ENCODE results near the gene TFAP2A.

Gene TFAP2A

DNA sequence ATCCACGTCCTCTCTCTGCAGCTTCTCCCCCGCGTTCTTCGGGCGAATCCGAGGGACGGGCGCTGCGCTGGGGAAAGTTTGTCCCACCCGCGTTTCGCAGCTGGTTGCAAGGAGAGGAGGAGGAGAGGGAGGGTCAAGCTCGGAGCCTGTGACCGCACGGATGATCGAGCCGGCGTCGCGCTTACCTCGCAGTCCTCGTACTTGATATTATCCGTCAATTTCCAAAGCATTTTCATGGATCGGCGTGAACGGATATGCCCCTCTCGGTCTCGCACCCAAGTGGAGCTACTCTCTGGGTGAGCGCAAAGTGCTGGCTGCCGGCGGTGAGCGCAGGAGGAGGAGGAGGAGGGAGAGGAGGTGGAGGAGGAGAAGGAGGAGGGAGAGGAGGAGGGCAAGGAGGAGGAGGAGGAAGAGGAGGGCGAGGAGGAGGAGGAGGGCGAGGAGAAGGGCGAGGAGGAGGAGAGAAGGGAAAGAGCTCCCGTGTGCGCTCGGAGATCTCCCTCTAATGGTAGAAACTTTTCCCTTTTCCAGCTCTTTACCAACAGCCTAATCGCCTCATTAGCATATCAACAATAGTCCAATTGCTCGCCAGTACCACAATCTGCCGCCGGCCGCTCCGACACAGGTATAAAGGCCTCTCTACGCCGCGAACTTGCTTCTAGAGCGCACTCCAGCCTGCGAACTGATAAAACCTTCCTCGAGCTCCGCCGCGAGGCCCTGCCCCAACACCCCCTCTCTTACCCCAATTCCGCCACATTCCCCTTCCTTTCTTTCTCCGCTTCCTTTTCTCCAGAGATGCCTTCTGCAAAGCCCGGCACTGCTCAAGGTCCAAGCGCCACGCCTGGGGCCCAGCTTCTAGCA is at the start of gene TFAP2A:
TSS of gene TFAP2A (minus strand) at position 319 of the 861 bp plus-strand sequence. CDS start at position 236, 83 bp downstream.
- H3K4me3 ChIP-seq (ENCODE audit: low read depth, low read length): no peak within 1 kb of the TSS
- no peak for DNase-seq (ENCODE audit: low read depth)
- TF ChIP-seq, protein P1, sequence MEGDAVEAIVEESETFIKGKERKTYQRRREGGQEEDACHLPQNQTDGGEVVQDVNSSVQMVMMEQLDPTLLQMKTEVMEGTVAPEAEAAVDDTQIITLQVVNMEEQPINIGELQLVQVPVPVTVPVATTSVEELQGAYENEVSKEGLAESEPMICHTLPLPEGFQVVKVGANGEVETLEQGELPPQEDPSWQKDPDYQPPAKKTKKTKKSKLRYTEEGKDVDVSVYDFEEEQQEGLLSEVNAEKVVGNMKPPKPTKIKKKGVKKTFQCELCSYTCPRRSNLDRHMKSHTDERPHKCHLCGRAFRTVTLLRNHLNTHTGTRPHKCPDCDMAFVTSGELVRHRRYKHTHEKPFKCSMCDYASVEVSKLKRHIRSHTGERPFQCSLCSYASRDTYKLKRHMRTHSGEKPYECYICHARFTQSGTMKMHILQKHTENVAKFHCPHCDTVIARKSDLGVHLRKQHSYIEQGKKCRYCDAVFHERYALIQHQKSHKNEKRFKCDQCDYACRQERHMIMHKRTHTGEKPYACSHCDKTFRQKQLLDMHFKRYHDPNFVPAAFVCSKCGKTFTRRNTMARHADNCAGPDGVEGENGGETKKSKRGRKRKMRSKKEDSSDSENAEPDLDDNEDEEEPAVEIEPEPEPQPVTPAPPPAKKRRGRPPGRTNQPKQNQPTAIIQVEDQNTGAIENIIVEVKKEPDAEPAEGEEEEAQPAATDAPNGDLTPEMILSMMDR (IDR thresholded peaks at IDR 0.05; ENCODE audit: low read depth, low read length, missing control alignments): no peak

DNA sequence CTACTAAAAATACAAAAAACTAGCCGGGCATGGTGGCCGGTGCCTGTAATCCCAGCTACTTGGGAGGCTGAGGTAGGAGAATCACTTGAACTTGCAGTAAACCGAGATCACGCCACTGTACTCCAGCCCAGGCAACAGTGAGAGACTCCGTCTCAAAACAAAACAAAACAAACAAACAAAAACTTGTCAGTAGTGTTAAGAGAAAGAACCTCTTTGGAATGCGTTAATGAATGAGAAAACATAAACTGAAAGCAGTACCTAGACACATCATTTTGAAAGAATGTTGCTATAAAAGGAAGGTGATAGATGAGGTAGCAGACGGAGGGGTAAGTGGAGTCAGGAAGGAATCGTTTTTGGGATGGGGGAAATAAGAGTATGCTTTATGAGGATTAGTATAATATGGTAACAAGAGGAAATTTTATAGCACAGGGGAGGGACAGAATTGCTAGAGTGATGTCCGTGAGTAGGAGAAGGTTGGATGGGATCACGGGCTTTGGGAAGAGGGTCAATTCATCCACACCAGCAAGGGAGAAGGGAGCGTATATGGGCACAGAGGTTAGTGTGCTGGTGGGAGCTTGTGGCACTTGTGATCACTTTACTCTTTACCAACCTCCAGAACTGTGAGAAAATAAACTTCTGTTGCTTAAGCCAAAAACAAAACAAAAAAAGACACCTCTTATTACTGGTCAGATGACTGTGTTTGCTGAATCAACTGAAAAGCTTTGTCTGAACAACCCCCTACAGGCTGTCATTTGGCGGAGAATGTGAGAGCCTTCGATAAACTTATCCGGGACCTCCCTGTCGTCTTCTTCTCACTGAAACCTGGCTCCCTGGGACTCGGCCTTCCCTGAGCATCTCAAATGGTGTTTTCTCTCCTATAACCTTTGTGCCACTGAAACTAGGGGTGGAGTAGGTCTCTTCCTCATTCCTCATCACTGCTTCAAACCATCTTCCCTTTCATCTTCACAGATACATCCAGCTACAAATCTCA is 48.9 kb upstream of the TFAP2A start:
- TF ChIP-seq, protein P1 (IDR thresholded peaks at IDR 0.05; ENCODE audit: low read depth, low read length, missing control alignments): no peak
- no peak for DNase-seq (ENCODE audit: low read depth)
- no peak overlapping the region for H3K4me3 ChIP-seq (ENCODE audit: low read depth, low read length)

DNA sequence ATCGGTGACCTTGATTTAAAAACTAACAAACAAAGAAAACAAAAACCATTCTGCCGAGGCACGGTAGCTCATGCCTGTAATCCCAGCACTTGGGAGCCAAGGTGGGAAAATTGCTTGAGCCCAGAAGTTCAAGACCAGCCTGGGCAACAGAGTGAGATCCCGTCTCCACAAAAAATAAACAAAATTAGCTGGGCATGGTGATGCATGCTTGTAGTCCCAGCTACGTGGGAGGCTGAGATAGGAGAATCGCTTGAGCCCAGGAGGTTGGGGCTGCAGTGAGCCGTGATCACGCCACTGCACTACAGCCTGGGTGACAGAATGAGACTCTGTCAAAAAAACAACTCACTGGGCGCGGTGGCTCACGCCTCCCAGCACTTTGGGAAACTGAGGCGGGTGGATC is 48.2 kb upstream of the TFAP2A start:
- TF ChIP-seq, protein P1 (IDR thresholded peaks at IDR 0.05; ENCODE audit: low read depth, low read length, missing control alignments): no peak
- no peak overlapping the region for H3K4me3 ChIP-seq (ENCODE audit: low read depth, low read length)
- no peak for DNase-seq (ENCODE audit: low read depth)

DNA sequence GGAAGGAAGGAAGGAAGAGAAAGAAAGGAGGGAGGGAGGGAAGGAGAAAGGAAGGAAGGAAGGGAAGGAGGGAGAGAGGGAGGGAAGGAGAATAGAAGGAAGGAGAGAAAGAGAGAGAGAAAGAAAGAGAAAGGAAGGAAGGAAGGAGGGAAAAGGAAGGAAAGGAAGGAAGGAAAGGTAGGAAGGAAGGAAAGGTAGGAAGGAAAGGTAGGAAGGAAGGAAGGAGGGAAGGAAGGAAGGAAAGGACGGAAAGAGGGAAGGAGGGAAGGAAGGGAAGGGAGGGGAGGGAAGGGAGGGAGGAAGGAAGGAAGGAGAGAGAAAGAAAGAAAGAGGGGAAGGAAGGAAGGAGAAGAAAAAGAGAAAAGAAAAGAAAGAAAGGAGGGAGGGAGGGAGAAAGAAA is 47.0 kb upstream of the TFAP2A start:
- TF ChIP-seq, protein P1 (IDR thresholded peaks at IDR 0.05; ENCODE audit: low read depth, low read length, missing control alignments): no peak
- DNase-seq (ENCODE audit: low read depth): no peak
- no peak overlapping the region for H3K4me3 ChIP-seq (ENCODE audit: low read depth, low read length)

DNA sequence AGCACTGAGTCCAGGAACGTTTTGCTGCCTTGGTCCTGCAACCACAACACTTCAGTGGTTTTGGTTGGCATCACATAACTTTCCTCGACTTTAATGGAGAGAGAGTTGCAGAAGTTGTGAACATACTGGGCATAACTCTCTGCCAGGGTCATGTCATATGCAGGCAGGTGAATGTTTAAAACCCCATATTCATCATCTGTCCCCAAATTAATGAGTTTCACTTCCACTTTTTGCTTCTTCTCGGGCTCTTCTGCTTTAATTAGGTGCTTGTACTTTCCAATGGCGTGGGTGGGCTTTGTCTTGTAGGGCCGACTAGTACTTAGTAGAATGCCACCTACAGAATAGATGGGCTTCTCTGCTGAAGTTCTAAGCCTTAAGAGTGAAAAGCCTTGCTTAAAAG is 45.2 kb upstream of the TFAP2A start:
- TF ChIP-seq, protein P1 (IDR thresholded peaks at IDR 0.05; ENCODE audit: low read depth, low read length, missing control alignments): no peak
- peak; percentile 66 for DNase-seq (ENCODE audit: low read depth)
- no peak overlapping the region for H3K4me3 ChIP-seq (ENCODE audit: low read depth, low read length)

DNA sequence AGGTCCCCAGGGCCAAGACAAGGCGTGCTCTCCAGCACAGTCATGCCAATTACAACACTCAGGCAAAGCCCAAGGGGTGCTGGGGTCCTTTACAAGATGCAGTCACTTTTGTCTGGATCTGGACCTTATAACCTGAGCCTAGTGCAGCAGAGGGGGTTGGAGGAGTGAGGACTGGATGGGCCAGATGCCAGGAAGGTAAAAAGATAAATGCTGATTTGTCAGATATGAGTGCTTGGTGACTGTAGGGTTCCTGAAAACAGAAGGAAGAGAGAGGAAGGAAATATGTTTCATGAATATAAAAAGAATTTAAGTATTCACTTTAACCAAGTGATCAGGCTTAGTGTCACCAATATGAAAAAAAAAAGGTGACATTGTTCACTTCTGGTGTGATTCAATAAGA is 43.4 kb upstream of the TFAP2A start:
- no peak for DNase-seq (ENCODE audit: low read depth)
- TF ChIP-seq, protein P1 (IDR thresholded peaks at IDR 0.05; ENCODE audit: low read depth, low read length, missing control alignments): no peak
- no peak overlapping the region for H3K4me3 ChIP-seq (ENCODE audit: low read depth, low read length)

Data from GM12864 (cell line).